ENCODE data around the gene SNTG2. TPM values are rescaled to one million over a fixed set of nuclear protein-coding genes. Genes with fewer than 3 reads are reported as not detected.

Gene SNTG2
- total and polyA plus RNA-seq, 4 donors = not detected

DNA sequence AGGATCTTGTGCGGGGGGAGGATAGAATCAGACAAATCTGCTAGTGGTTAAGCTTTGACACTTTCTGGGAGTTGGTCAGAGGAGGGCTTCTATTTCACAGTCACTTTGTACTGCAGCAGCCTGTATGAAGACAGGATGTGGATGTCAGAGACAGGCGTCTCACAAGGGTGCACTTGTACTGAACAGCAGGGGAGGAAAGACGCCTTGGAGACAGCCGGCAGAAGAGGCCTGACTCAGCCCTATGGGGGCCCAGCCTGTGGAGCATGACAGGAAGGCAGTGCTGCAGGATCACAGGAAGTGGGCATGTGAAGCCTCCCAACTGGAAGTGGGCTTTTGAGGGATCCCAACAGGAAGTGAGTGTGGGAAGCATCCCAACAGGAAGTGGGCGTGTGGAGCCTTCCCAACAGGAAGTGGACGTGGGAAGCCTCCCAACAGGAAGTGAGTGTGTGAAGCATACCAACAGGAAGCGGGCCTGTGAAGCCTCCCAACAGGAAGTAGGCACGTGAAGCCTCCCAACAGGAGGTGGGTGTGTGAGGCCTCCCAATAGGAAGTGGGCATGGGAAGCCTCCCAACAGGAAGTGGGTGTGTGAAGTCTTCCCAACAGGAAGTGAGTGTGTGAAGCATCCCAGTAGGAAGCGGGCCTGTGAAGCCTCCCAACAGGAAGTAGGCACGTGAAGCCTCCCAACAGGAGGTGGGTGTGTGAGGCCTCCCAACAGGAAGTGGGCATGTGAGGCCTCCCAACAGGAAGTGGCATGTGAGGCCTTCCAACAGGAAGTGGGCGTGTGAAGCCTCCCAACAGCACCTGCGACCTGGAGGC lies 212.3 kb downstream of the SNTG2 start:
- Histone ChIP-seq H3K9ac (ENCODE audit: low read depth in 1 of 2, low read length in 2 of 2) (no peak overlapping the region), H3K27ac (ENCODE audit: low read depth in 1 of 2, low read length in 2 of 2) (no peak overlapping the region), H3K27me3 (ENCODE audit: control insufficient read depth in 4 of 4, insufficient read depth in 4 of 4, low read length in 3 of 4) (no peaks in the 10 kb centered on the region), H3K4me1 (ENCODE audit: control insufficient read depth in 4 of 4, insufficient read depth in 4 of 4, low read length in 3 of 4) (no peaks in the 10 kb centered on the region), H3K4me3 (ENCODE audit: low read depth in 1 of 3, low read length in 3 of 3) (no peak overlapping the region), H3K36me3 (ENCODE audit: control insufficient read depth in 4 of 4, insufficient read depth in 3 of 4, low read depth in 1 of 4, low read length in 3 of 4) (no peaks in the 10 kb centered on the region), H3K9me3 (ENCODE audit: control insufficient read depth in 4 of 4, low read length in 3 of 4) (no peaks in the 10 kb centered on the region)
- 65% methylated on average over 12 of the region's 12 CpGs for WGBS
- DNase-seq (ENCODE audit: low spot score) = no peak
- TF ChIP-seq, protein P1, sequence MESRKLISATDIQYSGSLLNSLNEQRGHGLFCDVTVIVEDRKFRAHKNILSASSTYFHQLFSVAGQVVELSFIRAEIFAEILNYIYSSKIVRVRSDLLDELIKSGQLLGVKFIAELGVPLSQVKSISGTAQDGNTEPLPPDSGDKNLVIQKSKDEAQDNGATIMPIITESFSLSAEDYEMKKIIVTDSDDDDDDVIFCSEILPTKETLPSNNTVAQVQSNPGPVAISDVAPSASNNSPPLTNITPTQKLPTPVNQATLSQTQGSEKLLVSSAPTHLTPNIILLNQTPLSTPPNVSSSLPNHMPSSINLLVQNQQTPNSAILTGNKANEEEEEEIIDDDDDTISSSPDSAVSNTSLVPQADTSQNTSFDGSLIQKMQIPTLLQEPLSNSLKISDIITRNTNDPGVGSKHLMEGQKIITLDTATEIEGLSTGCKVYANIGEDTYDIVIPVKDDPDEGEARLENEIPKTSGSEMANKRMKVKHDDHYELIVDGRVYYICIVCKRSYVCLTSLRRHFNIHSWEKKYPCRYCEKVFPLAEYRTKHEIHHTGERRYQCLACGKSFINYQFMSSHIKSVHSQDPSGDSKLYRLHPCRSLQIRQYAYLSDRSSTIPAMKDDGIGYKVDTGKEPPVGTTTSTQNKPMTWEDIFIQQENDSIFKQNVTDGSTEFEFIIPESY (IDR thresholded peaks at IDR 0.05) = no peak
- no peak for TF ChIP-seq GABPA (IDR thresholded peaks at IDR 0.05 in 1 of 2, conservative IDR thresholded peaks at IDR 0.05 in 1 of 2)
- no peak for TF ChIP-seq RAD21 (IDR thresholded peaks at IDR 0.05)
- no peak for TF ChIP-seq YY1 (IDR thresholded peaks at IDR 0.05)
- TF ChIP-seq, protein P2, sequence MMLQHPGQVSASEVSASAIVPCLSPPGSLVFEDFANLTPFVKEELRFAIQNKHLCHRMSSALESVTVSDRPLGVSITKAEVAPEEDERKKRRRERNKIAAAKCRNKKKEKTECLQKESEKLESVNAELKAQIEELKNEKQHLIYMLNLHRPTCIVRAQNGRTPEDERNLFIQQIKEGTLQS (IDR thresholded peaks at IDR 0.05) = no peak
- no peak for TF ChIP-seq SP1 (IDR thresholded peaks at IDR 0.05)
- TF ChIP-seq, protein P3, sequence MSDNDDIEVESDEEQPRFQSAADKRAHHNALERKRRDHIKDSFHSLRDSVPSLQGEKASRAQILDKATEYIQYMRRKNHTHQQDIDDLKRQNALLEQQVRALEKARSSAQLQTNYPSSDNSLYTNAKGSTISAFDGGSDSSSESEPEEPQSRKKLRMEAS (IDR thresholded peaks at IDR 0.05) = no peak
- TF ChIP-seq, protein P4, sequence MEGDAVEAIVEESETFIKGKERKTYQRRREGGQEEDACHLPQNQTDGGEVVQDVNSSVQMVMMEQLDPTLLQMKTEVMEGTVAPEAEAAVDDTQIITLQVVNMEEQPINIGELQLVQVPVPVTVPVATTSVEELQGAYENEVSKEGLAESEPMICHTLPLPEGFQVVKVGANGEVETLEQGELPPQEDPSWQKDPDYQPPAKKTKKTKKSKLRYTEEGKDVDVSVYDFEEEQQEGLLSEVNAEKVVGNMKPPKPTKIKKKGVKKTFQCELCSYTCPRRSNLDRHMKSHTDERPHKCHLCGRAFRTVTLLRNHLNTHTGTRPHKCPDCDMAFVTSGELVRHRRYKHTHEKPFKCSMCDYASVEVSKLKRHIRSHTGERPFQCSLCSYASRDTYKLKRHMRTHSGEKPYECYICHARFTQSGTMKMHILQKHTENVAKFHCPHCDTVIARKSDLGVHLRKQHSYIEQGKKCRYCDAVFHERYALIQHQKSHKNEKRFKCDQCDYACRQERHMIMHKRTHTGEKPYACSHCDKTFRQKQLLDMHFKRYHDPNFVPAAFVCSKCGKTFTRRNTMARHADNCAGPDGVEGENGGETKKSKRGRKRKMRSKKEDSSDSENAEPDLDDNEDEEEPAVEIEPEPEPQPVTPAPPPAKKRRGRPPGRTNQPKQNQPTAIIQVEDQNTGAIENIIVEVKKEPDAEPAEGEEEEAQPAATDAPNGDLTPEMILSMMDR (IDR thresholded peaks at IDR 0.05; ENCODE audit: low read depth, low read length, missing input control) = no peak
- TF ChIP-seq EGR1 (IDR thresholded peaks at IDR 0.05; ENCODE audit: low read depth in 2 of 2) = no peak
- no peak for TF ChIP-seq JUND (IDR thresholded peaks at IDR 0.05)
- no peak for TF ChIP-seq FOXA1 (IDR thresholded peaks at IDR 0.05)

DNA sequence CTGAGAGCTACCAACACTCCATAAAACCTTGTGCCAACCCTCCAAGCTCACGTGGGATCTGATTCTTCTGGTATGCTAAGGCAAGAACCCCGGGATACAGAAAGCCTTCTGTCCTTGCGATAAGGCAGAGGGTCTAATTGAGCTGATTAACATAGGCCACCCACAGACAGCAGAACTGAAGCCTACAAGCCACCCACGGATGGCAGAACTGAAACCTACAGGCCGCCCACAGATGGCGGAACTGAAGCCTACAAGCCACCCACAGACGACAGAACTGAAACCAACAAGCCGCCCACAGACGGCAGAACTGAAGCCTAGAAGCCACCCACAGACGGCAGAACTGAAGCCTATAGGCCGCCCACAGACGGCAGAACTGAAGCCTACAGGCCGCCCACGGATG lies 216.3 kb downstream of the SNTG2 start:
- no peak for TF ChIP-seq FOXA1 (IDR thresholded peaks at IDR 0.05)
- no peak for TF ChIP-seq GABPA (IDR thresholded peaks at IDR 0.05 in 1 of 2, conservative IDR thresholded peaks at IDR 0.05 in 1 of 2)
- no peak for TF ChIP-seq EGR1 (IDR thresholded peaks at IDR 0.05; ENCODE audit: low read depth in 2 of 2)
- TF ChIP-seq, protein P4 (IDR thresholded peaks at IDR 0.05; ENCODE audit: low read depth, low read length, missing input control) = no peak
- TF ChIP-seq HNF4A (conservative IDR thresholded peaks at IDR 0.05) = no peak
- TF ChIP-seq, protein P3 (IDR thresholded peaks at IDR 0.05) = no peak
- TF ChIP-seq YY1 (IDR thresholded peaks at IDR 0.05) = no peak
- TF ChIP-seq, protein P1 (IDR thresholded peaks at IDR 0.05) = no peak
- TF ChIP-seq, protein P2 (IDR thresholded peaks at IDR 0.05) = no peak
- no peak for TF ChIP-seq HNF4G (IDR thresholded peaks at IDR 0.05)
- TF ChIP-seq RXRA (IDR thresholded peaks at IDR 0.05) = no peak
- no peak for TF ChIP-seq FOXA2 (IDR thresholded peaks at IDR 0.05)
- 89% methylated on average over 14 of the region's 14 CpGs for WGBS
- no peaks in the 10 kb centered on the region for H3K36me3 ChIP-seq (ENCODE audit: control insufficient read depth in 4 of 4, insufficient read depth in 3 of 4, low read depth in 1 of 4, low read length in 3 of 4)

More for the DNA sequence above, 216.3 kb downstream of the SNTG2 start:
- Histone ChIP-seq H3K4me1 (ENCODE audit: control insufficient read depth in 4 of 4, insufficient read depth in 4 of 4, low read length in 3 of 4) (no peaks in the 10 kb centered on the region), H3K27me3 (ENCODE audit: control insufficient read depth in 4 of 4, insufficient read depth in 4 of 4, low read length in 3 of 4) (no peaks in the 10 kb centered on the region), H3K4me3 (ENCODE audit: low read depth in 1 of 3, low read length in 3 of 3) (no peak overlapping the region), H3K9ac (ENCODE audit: low read depth in 1 of 2, low read length in 2 of 2) (no peak overlapping the region), H3K9me3 (ENCODE audit: control insufficient read depth in 4 of 4, low read length in 3 of 4) (no peaks in the 10 kb centered on the region), H3K27ac (ENCODE audit: low read depth in 1 of 2, low read length in 2 of 2) (no peak overlapping the region)
- no peak for DNase-seq (ENCODE audit: low spot score)
